HCEC 1CT (cell line): ENCODE measurements around the gene IL23A.
A peak's percentile ranks its signal among the peaks of the same experiment; 100 is the strongest.
"Not testable (repeated sequence)": the region's sequence is repeated elsewhere in the genome, so short reads cannot be mapped to it uniquely, and the experiment has no call there.

Experiments used
- DNase-seq: peaks from one replicate; pipeline ENCODE4 v3.0.0-alpha.2; 2017

Gene IL23A

DNA sequence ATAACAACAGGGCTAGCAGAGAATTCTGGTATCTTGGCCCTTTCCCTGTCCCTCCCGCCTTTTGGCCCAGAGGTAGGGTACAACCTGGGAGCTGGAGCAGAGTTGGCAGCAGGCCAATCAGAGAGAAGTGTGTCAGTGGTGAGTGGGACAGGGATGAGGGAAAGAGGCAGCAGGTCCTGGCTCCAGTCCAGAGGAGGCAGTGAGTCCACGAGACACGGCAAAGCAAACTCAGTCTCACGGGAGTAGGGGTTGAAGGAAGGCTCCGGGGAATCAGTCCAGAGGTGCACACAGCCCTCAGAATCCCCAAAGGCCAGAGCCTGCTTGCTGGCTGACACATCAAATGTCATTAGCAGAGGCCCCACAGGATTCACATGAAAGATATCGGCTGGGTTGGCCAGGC lies 12.2 kb upstream of the IL23A start:
- no peak for DNase-seq

DNA sequence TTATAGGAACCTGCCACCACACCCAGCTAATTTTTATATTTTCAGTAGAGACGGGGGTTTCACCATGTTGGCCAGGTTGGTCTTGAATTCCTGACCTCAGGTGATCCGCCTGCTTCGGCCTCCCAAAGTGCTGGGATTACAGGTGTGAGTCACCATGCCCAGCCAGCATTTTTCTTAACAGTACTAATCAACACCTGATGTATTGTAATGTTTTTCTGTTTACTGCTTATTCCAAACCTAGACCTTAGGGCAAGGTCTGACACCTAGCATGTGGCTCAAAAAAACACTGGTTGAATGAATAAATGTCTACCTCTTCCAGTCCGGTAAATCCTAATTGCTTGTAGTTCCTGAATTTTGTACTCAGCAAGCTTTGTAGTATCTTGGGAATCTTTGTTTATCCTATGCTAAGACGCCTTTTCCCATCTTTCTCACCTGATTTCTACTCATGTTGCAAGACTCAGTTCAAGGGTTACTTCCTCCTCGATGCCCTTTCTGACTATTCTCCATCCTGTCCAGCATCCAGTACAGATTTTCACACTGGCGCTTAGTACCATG lies 7.7 kb upstream of the IL23A start:
- no peak for DNase-seq

DNA sequence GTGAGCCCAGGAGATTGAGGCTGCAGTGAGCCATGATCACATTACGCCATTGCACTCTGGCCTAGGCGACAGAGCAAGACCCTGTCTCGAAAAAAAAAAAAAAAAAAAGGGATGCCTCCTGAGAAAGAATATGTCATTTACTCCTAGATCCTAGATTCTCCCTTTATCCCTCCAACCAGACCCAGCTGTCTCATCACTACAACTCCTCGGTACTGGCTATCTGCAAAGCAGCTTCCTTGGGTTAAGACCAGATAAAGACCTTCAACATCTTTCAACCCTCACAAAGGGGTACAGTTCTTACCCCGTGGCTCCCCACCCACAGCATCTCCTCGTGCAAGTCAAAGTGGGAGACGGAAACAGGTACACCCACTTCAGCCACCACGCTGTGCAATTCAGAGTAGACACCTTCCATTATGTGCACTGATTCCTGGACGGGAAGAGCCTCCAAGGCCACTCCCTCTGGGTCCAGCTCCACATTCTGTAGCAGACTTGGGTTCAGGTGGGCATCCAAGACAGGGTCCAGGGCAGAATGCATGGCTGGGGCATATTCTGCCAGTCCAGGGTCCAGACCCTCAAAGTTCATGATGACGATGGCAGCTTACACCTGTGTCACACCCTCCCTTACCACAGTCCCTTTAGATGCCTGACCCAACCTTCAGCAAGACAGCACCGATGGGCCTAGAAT lies 6.0 kb upstream of the IL23A start:
- no peak for DNase-seq

DNA sequence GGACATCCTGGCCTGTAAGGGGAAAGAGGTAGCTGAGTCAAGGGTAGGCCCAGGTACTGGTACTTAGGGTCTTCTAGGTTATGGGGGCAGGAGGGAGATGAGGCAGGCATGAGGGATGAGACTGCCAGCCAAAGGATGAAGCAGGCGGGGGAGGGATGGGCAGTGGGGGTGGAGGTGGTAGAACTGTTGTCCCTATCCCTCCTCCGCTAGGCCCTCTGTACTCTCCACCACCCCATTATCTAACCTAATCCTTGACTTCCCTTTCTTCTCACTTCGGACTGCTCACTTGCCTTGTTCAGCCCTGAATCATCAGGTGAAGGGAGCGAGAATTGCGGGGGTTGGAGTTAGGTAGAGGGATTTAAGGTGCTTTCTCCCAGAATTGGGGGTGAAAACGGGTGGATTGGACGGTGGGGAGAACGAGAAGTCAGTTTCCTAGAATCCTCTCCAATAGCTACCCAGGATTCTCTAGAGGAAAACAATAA lies 5.4 kb upstream of the IL23A start:
- DNase-seq: no peak

DNA sequence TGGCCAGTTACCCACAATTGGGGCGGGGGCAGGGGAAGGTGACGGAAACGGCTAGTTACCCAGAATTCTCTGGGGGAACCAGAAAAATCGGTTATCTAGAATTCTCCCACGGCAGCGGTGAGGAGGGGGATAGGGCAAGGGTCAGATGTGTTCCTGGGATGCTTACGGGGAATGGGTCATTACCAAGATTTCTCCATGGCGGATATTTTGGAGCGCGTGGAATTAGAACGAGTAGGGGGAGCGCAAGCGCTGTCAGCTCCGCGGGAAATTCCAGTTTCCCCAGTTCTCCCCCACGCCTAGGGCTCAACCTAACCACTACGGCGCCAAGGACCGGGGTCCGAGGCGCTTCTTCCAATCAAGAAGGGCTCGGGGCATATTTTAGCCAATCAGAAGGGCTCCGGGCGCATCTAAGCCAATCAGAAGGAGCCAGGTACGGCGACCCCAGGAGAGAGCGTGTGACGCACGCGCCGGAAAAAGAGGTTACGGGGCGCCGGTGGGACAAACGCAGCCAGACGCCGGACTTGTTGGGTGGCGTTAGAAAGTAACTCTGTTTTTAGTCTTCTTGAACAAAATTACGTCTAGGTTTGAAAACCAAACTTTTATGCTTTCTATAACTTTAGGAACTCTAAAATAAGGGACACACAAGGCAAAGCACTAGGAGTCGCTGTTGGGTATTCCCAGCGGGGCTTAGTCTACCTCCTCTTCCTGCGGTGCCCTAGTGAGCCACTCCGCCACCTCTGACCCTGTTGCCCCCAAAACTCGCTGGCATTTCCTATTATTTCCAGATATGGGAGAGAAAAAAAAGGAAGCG lies 4.8 kb upstream of the IL23A start, which contains the start of gene PAN2:
TSS of gene PAN2 (minus strand) at position 322 of the 811 bp plus-strand sequence. CDS start 906 bp downstream, outside the sequence.
- DNase-seq: peak; percentile 96

DNA sequence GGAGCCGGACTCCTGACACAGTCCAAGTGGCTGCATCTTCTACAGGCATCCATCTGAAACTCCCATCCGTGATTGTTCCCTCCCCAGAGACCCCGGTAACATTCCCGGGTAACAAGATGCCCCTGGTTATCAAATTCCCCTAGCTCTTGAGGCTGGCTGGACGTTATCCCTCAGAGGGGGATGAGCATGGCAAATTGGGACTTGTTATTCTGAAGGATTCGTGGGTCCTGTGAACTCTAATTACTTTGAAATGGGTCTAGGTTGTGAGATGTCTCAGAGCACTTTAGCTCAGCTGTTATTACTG lies 4.2 kb upstream of the IL23A start:
- DNase-seq: no peak

DNA sequence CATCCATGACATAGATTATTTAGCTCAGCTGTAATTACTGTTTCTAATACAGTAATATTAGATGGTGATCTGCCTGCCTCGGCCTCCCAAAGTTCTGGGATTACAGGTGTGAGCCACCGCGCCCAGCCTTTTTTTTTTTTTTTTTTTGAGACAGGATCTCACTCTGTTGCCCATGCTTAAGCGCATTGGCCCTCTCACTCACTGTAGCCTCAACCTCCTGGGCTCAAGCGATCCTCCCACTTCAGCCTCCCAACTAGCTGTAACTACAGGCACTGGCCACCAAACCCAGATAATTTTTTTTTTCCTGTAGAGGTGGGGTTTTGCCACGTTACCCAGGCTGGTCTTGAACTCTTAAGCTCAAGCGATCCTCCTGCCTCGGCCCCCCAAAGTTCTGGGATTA lies 3.2 kb upstream of the IL23A start:
- not testable (repeated sequence) for DNase-seq

DNA sequence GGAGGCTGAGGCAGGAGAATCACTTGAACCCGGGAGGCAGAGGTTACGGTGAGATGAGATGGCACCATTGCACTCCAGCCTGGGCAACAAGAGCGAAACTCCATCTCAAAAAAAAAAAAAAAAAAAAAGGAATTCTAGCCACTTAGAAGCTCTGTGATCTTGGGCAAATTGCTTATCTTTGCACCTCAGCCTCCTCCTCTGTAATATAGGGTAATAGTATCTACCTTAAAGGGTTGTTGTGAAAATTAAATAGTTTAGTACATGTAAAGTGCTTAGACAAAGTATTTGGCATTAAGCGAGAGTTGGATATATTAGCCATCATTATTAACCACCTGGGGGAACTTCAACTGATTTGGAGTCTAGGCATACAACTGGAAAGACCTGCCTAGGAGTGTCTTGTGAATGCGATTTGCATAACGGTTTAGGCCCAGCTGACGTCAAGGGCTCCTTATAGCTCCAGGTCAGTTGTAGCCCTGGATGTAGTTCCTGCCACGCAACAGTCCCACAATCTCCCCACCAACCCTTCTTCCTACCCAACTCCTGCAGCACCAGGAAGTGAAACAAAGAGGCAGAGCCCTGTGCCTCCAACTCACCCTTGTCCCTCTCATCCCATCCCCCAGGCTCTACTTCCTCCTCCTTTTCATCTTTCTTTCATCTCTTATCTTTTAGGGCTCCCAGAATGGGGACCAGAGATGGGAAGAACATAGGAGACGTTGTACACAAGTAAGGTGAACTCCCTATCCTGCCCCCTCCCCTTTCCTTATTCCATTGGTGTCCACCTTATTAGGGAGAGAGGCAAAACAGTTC lies 2.1 kb upstream of the IL23A start:
- DNase-seq: no peak

DNA sequence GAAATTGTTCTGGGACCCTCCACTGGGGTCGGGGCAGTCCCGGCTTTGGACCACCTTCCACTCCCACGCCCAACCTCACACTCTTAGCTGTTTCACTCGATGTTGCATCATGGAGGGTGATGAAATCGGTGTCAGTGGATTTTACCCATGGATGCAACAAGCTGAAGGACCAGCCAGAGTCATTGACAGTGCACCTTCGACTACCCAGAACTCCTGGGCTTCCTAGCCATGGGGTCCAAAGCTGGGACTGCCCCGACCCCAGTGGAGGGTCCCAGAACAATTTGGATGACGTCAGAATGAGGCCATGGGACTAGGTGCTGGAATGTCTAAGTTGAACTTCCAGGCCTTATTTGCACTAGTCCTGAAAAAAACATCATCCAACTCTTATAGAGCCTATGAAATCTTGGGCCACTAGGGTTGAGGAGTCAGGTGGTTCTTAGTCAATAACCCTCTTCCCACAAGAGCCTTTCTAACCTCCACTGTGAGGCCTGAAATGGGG lies 882 bp upstream of the IL23A start:
- DNase-seq: peak; percentile 5

DNA sequence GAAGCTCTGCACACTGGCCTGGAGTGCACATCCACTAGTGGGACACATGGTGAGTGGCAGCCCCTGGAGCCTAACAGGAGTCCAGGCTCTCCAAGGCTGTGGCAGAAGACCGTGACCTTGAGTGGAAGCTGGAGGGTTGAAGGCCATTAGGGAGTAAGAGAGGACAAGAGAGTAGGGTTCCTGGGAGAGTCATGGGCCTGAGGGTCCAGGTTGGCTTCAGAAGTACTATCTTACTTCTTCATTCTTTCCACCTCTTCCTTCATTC lies 406 bp downstream of the IL23A start:
- no peak for DNase-seq

DNA sequence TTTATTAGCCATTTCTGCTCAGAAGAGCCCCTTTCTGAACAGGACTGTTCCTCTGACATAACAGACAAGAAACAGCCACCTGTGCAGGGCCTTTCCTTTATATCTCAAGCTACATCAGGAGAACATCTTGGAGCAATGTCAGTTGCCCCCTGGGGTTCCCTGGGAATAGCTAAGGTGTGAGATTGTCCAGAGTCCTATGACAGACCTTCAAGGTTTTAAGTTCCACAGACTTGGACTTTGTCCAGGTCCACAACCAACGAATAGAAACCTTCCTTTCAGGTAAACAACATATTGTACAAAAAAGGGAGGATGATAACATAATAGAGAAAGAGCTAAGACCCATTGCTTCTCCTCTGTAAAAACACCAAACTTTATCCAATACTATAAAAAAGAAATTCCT lies 2.9 kb downstream of the IL23A start:
- DNase-seq: no peak

DNA sequence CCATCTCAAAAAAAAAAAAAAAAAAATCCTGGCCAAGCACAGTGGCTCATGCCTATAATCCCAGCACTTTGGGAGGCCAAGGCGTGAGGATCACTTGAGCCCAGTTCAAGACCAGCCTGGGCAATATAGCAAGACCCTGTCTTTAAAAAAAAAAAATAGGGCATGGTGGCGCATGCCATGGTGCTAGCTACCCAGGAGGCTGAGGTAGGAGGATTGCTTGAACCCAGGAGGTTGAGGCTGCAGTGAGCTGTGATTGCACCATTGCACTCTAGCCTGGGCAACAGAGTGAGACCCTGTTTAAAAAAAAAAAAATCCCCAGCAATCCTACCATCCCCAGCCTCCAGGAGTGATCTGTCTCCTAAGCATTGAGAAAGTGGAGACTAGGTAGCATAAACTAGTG lies 3.6 kb downstream of the IL23A start:
- DNase-seq: not testable (repeated sequence)

DNA sequence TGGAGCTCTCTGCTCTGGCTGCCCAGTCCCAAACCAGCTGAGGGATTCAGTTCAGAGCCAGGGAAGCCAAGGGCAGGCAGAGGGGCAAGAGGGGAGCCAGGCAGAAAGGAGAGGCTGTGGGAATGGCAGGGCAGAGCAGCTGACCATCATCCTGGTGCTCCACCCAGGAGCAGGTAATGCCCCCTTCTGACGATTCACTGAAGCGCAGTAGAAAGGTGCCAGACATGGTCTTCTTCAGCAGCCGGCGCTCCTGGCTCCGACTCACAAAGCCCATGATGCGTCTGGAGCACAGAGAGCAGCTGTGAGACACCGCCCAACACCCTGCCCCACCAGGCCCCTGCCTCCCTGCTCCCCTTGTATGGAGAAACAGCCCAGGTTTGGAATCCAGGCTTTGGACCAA lies 8.0 kb downstream of the IL23A start:
- DNase-seq: no peak

DNA sequence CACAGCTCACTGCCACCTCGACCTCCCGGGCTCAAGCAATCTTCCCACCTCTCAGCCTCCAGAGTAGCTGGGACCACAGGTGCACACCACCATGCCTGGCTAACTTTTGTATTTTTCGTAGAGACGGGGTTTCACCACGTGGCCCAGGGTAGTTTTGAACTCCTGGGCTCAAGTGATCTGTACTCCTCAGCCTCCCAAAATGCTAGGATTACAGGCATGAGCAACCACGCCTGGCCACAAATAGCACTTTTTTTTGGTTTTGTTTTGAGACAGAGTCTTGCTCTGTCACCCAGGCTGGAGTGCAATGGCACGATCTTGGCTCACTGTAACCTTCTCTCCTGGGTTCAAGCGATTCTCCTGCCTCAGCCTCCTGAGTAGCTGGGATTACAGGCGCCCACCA lies 8.6 kb downstream of the IL23A start:
- DNase-seq: not testable (repeated sequence)

DNA sequence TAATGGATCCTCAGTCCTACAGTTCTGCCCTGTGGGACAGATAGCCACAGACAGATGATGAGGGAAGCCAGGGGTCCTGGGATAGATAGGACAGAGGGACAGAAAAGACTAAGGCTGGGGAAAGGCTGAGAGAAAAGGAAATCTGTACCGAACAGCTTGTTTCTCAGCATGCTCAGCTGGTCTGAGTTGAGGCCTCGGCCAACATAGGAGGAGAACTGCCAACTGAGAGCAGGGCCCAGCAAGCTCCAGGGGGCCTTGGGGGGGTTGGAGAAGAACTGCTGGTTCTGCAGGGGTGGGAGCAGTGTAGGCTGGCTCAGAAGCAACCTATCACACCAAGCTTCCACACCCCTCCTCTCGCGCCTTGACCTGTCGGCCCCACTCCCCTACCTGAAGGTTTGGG lies 10.1 kb downstream of the IL23A start:
- DNase-seq: no peak

DNA sequence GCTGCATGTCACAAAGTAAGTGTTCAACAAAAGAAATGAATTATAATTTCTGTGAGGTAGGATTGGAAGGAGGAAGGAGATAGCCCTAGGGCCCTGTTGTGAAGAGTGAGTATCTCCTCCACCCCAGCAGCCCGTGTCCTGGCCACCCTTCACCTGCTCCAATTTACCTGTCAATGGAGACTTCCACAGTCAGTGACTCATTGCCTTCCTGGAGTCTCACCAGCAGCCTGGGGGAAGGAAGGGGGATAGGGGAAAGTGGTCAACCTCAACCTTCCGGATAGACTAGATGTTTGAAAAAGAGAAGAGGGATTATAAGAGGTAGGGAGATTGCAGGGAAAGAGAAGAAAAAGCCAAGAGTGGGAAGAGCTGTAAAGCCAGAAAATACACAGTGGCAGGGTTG lies 12.0 kb downstream of the IL23A start:
- no peak for DNase-seq

DNA sequence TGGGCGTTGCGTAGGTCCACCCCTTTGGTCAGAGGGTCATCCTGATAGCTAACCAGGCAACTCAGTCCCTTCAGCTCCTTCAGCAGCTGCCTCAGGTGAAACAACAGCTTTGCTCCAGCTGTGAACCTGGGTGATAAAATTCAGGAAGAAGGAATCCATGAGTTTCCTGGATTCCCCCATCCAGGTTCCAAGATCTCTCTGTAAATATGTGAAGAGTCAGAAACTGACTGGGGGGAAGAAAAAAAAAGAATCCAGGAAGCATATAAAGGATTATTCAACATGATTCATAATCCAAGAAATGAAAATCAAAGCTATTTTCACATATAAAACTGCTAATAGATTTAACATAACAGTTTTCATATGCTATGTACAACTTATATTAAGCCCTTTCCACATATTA lies 12.6 kb downstream of the IL23A start:
- DNase-seq: no peak

DNA sequence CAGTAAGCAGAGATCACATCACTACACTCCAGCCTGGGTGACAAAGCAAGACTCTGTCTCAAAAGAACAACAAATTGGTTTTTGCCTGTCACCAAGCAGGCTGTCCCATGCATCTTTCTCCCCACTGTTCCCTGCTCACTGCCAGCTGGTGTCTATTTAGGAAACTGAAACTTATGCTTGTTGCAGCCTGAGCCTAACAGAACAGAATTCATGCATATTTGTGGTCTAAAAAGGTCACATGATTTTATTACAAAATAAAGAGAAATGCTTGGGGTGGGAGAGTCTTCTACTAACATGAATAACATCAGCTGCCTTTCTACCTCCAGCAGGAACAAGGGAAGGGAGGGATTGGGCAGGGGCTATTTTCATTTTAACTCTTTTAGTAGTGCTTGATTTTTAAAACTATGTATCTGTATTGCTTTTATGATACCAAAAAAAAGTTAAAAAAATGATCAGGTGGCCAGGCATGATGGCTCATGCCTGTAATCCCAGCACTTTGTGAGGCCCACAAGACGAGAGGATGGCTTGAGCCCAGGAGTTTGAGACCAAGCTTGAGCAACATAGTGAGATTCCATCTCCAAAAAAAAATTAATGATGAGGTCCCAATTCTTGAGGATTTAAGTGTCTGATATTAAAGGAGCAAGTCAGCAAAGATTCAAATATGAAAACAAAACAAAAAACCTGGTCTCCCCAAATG lies 20.3 kb downstream of the IL23A start:
- peak; percentile 91 for DNase-seq

DNA sequence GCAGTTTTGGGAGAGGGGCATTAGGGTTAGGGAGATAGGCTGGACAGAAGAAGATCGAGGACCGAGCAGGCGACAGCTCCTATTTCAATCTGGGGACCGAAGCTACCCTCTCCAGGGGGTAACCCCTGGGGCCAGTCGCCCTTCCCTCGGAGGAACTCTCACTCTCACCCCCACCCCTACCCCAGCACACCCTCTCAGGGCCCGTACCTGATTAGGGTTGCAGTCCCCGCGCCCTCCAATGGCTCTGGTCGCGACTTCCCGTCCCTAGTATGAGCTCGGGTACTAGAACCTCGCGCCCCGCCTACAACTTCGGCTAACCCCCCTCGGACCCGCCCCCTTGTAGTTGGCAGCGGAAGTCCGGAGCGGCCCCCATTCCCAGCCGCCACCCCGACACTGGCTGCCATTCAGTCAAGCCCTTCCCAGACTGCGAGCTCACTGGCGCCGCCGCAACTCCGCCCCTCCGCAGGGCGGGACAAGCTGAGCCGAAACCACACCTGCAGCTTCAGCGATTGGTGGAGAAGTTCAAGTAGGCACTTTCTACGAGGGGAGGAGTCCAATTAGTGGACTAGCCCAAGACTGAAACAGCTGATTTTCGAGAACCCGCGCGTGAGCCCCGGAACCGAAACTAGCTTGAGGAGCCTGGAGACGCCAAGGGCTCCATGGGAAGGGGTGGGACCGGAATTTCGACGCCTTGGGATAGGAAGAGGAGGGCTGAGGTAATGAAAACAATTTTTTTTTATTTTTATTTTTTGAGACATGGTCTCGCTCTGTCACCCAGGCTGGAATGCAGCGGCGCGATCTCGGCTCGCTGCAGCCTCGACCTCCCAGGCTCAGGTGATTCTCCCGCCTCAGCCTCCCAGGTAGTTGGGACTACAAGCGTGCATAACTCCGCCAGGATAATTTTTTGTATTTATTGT lies 21.4 kb downstream of the IL23A start, which contains the start of gene STAT2:
TSS of gene STAT2 (minus strand) at position 257 of the 917 bp plus-strand sequence. CDS start 3,536 bp downstream, outside the sequence.
- peak; percentile 100 for DNase-seq

DNA sequence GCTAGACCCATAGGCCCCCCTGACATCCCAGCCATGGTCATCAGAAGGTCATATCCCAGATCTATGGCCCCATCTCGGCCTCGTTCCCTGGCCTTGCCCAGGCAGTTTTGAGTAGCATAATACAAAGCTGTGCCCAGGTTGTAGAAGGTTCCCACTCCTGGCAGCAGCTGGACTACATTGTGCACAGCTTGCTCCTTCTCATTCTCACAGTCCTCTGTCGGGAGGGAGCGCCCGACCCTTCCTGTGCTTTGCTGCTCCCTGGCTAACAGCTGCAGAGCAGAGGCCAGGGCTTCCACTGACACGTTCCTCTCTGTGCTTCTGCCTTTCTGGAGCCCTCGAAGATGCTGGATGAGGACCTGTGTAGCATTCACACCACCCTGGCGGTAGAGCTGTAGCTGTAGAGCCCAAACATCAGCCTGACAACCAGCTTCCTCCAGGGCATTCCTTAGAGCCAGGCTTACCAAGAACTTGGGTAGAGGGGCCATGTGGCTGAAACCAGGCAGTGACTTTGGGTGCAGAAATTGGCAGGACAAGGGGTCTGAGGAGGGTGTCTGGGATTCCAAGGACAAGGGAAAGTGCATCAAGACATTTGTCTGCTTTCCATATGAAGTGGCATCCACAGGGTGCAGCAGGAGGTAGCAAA lies 22.9 kb downstream of the IL23A start:
- DNase-seq: no peak
